PC-3 (cell line): Measurements from ENCODE around the gene CA5A.

Experiments used
- EZH2 ChIP-seq: fragments of 300-600 bp; sonication (generic); IDR thresholded peaks from one replicate; pipeline ENCODE4 v1.6.1; 2017; ENCODE audit warnings: antibody characterized with exemption, mild to moderate bottlenecking, low read length; ENCODE audit not compliant: unreplicated experiment
- EZH2phosphoT487 ChIP-seq: fragments of 300-600 bp; sonication (generic); IDR thresholded peaks from 2 replicates; pipeline ENCODE4 v1.6.1; 2018; ENCODE audit warnings: mild to moderate bottlenecking, antibody characterized with exemption, low read length, borderline replicate concordance
- TF ChIP-seq, protein P1 (sequence below): fragments of 300-600 bp; sonication (generic); conservative IDR thresholded peaks from 2 replicates; pipeline ENCODE4 v1.5.1; 2017; ENCODE audit warnings: antibody characterized with exemption, low read depth, mild to moderate bottlenecking, low read length

DNA sequence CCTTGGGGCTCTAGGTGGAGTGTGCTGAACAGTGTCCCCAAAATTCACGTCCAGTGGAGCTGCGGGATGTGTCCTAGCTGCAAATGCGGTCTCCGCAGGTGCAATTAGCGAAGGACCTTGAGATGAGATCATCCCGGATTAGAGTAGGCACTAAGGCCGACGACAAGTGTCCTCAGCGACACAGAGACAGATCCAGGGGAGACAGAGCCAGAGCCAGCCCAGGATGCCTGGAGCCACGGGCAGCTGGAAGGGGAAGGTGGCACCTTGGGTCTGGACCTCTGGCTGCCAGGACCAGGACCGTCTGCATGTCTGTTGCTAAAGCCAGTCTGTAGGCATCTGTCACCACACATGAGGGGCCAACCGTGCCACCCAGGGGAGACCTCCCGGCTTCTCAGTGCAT lies 91.5 kb downstream of the CA5A start:
- no peak for TF ChIP-seq EZH2phosphoT487
- TF ChIP-seq, protein P1, sequence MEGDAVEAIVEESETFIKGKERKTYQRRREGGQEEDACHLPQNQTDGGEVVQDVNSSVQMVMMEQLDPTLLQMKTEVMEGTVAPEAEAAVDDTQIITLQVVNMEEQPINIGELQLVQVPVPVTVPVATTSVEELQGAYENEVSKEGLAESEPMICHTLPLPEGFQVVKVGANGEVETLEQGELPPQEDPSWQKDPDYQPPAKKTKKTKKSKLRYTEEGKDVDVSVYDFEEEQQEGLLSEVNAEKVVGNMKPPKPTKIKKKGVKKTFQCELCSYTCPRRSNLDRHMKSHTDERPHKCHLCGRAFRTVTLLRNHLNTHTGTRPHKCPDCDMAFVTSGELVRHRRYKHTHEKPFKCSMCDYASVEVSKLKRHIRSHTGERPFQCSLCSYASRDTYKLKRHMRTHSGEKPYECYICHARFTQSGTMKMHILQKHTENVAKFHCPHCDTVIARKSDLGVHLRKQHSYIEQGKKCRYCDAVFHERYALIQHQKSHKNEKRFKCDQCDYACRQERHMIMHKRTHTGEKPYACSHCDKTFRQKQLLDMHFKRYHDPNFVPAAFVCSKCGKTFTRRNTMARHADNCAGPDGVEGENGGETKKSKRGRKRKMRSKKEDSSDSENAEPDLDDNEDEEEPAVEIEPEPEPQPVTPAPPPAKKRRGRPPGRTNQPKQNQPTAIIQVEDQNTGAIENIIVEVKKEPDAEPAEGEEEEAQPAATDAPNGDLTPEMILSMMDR, result no peak
- no peak for TF ChIP-seq EZH2
